Neural progenitor cell (in vitro differentiated cells): Measurements from ENCODE around the gene EYA3. TPM values are rescaled to one million over a fixed set of nuclear protein-coding genes. Genes with fewer than 3 reads are reported as not detected.

Experiments used
- DNase-seq: peaks from one replicate; pipeline ENCODE4 v3.0.0-alpha.2; 2016; ENCODE audit warnings: low spot score
- H2AFZ ChIP-seq: fragments of 200-600 bp; sonication (generic); replicated peaks from 2 replicates; pipeline ENCODE4 v1.6.1; 2016; ENCODE audit warnings: antibody characterized with exemption
- H3F3A ChIP-seq: fragments of 200-600 bp; sonication (generic); 2 replicates; pipeline ENCODE4 v1.6.1; 2016; ENCODE audit warnings: antibody characterized with exemption, low read depth
- H3K27ac ChIP-seq: fragments of 200-600 bp; sonication (generic); 2 replicates; pipeline ENCODE4 v1.5.1; 2016; ENCODE audit warnings: mild to moderate bottlenecking
- H3K27me3 ChIP-seq: fragments of 200-600 bp; sonication (generic); 2 replicates; pipeline ENCODE4 v1.6.1; 2016; ENCODE audit warnings: mild to moderate bottlenecking, moderate library complexity
- H3K36me3 ChIP-seq: fragments of 200-600 bp; sonication (generic); 2 replicates; pipeline ENCODE4 v1.5.1; 2016
- H3K4me1 ChIP-seq: fragments of 200-600 bp; sonication (generic); 2 replicates; pipeline ENCODE4 v1.6.1; 2016; ENCODE audit warnings: mixed run types
- H3K4me2 ChIP-seq: fragments of 200-600 bp; sonication (generic); 2 replicates; pipeline ENCODE4 v1.6.1; 2016
- H3K4me3 ChIP-seq: fragments of 200-600 bp; sonication (generic); 2 replicates; pipeline ENCODE4 v1.5.1; 2016
- H3K79me2 ChIP-seq: fragments of 200-600 bp; sonication (generic); 2 replicates; pipeline ENCODE4 v1.6.1; 2016; ENCODE audit warnings: low read depth
- H3K9ac ChIP-seq: fragments of 200-600 bp; sonication (generic); 2 replicates; pipeline ENCODE4 v1.6.1; 2016
- H3K9me3 ChIP-seq: fragments of 200-600 bp; sonication (generic); 2 replicates; pipeline ENCODE4 v1.5.1; 2016; ENCODE audit warnings: low read depth
- H4K20me1 ChIP-seq: fragments of 200-600 bp; sonication (generic); 2 replicates; pipeline ENCODE4 v1.6.1; 2016; ENCODE audit warnings: low read depth
- H3K27ac Mint-ChIP-seq: 3 replicates; pipeline ENCODE4 v1.8.0; 2021; ENCODE audit warnings: mixed read lengths
- H3K27me3 Mint-ChIP-seq: 2 replicates; pipeline ENCODE4 v1.8.0; 2022; ENCODE audit warnings: low read depth, mild to moderate bottlenecking, inconsistent platforms, moderate library complexity, mixed read lengths; ENCODE audit not compliant: insufficient read depth
- H3K36me3 Mint-ChIP-seq: 3 replicates; pipeline ENCODE4 v1.8.0; 2021; ENCODE audit warnings: mixed read lengths
- H3K4me1 Mint-ChIP-seq: 3 replicates; pipeline ENCODE4 v1.8.0; 2021; ENCODE audit warnings: mixed read lengths
- H3K4me3 Mint-ChIP-seq: 3 replicates; pipeline ENCODE4 v1.8.0; 2021; ENCODE audit warnings: mild to moderate bottlenecking, moderate library complexity, mixed read lengths
- H3K9me3 Mint-ChIP-seq: 3 replicates; pipeline ENCODE4 v1.8.0; 2020; ENCODE audit warnings: mixed read lengths
- EZH2 ChIP-seq: fragments of 200-600 bp; sonication (generic); IDR thresholded peaks from 2 replicates; pipeline ENCODE4 v1.6.1; 2017; ENCODE audit warnings: antibody characterized with exemption, mild to moderate bottlenecking, moderate library complexity
- EZH2phosphoT487 ChIP-seq: fragments of 200-600 bp; sonication (generic); IDR thresholded peaks from 2 replicates; pipeline ENCODE4 v1.6.1; 2017; ENCODE audit warnings: antibody characterized with exemption
- total RNA-seq: library from RNA; depleted of rRNA; stranded (reverse); fragments of >200 nt; gene quantifications from 2 replicates; pipeline ENCODE4 v1.2.3, GENCODE V29; 2015; ENCODE audit warnings: low replicate concordance
- TF ChIP-seq, protein P1 (sequence below): fragments of 200-600 bp; sonication (generic); IDR thresholded peaks from 2 replicates; pipeline ENCODE4 v1.5.1; 2017; ENCODE audit warnings: antibody characterized with exemption, mild to moderate bottlenecking

The EYA3 gene
- total RNA-seq, 1 donor from 2014 or later, result 32.9 TPM

DNA sequence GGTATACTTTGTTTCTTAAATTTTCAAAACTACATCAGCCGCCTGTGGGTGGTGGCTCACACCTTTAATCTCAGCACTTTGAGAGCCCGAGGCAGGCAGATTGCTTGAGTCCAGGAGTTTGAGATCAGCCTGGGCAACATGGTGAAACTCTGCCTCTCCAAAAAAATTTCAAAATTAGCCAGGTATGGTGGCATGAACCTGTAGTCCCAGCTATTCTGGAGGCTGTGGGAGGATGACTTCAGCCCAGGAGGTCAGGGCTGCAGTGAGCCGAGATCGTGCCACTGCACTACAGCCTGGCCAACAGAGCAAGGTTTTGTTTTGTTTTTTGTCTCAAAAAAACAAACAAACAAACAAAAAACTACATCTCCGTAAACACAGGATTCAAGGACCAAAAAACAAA lies 3.3 kb downstream of the EYA3 start:
- H3K4me1 Mint-ChIP-seq, result peaks cover 15% of the 10 kb centered on the region
- H2AFZ ChIP-seq, result no peak overlapping the region
- H3K27ac Mint-ChIP-seq, result no peak overlapping the region
- H3K4me1 ChIP-seq, result peaks cover 12% of the 10 kb centered on the region
- no peaks in the 10 kb centered on the region for H3K36me3 ChIP-seq
- H3K4me3 ChIP-seq, result no peak overlapping the region
- H4K20me1 ChIP-seq, result peaks cover 49% of the 10 kb centered on the region
- H3K36me3 Mint-ChIP-seq, result peaks cover 1% of the 10 kb centered on the region
- H3K79me2 ChIP-seq, result peaks cover 78% of the 10 kb centered on the region
- H3K27ac ChIP-seq, result no peak overlapping the region
- no peak overlapping the region for H3K4me3 Mint-ChIP-seq
- no peak for DNase-seq
- H3K27me3 ChIP-seq, result no peaks in the 10 kb centered on the region
- no peaks in the 10 kb centered on the region for H3K9me3 ChIP-seq
- no peak overlapping the region for H3K4me2 ChIP-seq
- H3K9ac ChIP-seq, result no peak overlapping the region
- TF ChIP-seq EZH2phosphoT487 (no peak), EZH2 (no peak)
- TF ChIP-seq, protein P1, sequence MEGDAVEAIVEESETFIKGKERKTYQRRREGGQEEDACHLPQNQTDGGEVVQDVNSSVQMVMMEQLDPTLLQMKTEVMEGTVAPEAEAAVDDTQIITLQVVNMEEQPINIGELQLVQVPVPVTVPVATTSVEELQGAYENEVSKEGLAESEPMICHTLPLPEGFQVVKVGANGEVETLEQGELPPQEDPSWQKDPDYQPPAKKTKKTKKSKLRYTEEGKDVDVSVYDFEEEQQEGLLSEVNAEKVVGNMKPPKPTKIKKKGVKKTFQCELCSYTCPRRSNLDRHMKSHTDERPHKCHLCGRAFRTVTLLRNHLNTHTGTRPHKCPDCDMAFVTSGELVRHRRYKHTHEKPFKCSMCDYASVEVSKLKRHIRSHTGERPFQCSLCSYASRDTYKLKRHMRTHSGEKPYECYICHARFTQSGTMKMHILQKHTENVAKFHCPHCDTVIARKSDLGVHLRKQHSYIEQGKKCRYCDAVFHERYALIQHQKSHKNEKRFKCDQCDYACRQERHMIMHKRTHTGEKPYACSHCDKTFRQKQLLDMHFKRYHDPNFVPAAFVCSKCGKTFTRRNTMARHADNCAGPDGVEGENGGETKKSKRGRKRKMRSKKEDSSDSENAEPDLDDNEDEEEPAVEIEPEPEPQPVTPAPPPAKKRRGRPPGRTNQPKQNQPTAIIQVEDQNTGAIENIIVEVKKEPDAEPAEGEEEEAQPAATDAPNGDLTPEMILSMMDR, result no peak
- no peaks in the 10 kb centered on the region for H3K27me3 Mint-ChIP-seq
- peaks cover 18% of the 10 kb centered on the region for H3F3A ChIP-seq
- no peaks in the 10 kb centered on the region for H3K9me3 Mint-ChIP-seq

DNA sequence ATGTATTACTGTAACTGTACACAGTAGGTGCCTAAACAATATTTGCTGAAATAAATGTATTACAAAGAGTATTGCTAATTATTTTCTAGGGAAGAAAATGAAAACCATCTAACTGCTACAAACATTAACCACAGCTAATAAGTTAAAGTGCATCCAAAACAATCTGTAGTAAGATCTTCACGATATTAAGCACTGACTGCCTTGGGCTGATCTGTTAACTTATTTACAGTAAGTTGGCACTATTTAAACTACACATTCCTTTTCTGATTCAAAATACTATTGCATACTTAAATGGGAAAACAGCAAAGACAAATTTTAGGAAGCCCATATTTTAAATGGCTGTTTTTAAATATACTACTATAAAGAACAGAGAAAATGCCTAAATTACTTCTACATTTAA lies 4.5 kb downstream of the EYA3 start:
- Mint-ChIP-seq H3K4me3 (no peak overlapping the region), H3K36me3 (peaks cover 1% of the 10 kb centered on the region), H3K4me1 (peaks cover 15% of the 10 kb centered on the region), H3K27ac (no peak overlapping the region), H3K9me3 (no peaks in the 10 kb centered on the region), H3K27me3 (no peaks in the 10 kb centered on the region)
- no peaks in the 10 kb centered on the region for H3K36me3 ChIP-seq
- H3K4me3 ChIP-seq, result no peak overlapping the region
- peaks cover 12% of the 10 kb centered on the region for H3F3A ChIP-seq
- H3K4me2 ChIP-seq, result no peak overlapping the region
- no peak overlapping the region for H3K9ac ChIP-seq
- TF ChIP-seq EZH2, result no peak
- no peak for TF ChIP-seq EZH2phosphoT487
- TF ChIP-seq, protein P1, result no peak
- no peak overlapping the region for H2AFZ ChIP-seq
- H3K27me3 ChIP-seq, result no peaks in the 10 kb centered on the region
- H3K9me3 ChIP-seq, result no peaks in the 10 kb centered on the region
- peaks cover 52% of the 10 kb centered on the region for H4K20me1 ChIP-seq
- H3K27ac ChIP-seq, result no peak overlapping the region
- H3K79me2 ChIP-seq, result peaks cover 89% of the 10 kb centered on the region
- DNase-seq, result no peak
- peaks cover 12% of the 10 kb centered on the region for H3K4me1 ChIP-seq

DNA sequence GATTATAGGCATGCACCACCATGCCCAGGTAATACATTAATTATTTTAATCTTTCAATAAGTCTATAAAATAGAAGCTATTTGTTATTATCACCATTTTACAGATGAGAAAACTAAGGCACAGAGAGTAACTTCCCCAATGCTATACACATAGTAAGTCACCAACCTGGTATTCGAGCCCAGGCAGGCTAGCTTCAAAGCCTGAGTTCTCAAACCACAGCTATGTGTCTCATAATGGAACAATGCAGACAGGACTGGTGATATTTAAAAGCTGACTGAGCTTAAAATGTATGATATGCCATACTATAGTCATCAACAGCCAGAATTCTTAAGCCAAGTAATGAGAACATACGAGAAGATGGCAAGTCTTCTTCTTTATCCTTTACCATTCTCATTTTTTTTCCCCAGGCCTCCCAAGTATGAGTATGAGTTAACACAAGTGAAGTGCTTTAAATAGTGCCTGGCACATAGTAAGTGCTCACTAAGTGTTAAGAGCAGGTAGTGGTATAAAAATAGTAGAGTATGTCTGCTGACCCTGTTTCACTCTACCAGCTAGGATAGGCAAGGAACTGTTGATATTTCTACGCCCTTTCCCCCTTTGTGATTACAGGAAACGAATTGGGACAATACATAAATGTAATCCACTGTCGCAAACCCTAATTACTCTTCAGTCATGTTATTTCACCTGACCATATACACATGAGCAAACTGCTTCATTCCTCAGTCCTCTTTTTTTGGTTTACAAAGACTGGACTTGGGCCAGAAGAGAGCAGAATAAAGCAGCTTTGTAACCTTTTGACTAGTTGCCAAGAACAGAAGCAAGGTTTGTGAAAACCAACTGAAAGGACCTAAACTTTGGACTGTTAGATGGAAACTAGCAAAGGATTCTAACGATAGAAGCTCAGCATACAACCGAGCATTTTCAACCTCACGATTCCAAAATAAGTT lies 9.5 kb downstream of the EYA3 start:
- H3K4me3 Mint-ChIP-seq, result no peak overlapping the region
- Histone ChIP-seq H3K4me1 (no peaks in the 10 kb centered on the region), H3K4me3 (no peak overlapping the region), H3K79me2 (peaks cover 96% of the 10 kb centered on the region), H3F3A (no peaks in the 10 kb centered on the region), H3K4me2 (no peak overlapping the region), H3K27ac (no peak overlapping the region), H2AFZ (no peak overlapping the region), H3K36me3 (no peaks in the 10 kb centered on the region), H4K20me1 (peaks cover 35% of the 10 kb centered on the region), H3K9ac (no peak overlapping the region), H3K9me3 (no peaks in the 10 kb centered on the region), H3K27me3 (no peaks in the 10 kb centered on the region)
- TF ChIP-seq EZH2phosphoT487 (no peak), EZH2 (no peak)
- TF ChIP-seq, protein P1, result no peak
- H3K9me3 Mint-ChIP-seq, result no peaks in the 10 kb centered on the region
- no peaks in the 10 kb centered on the region for H3K4me1 Mint-ChIP-seq
- H3K27me3 Mint-ChIP-seq, result no peaks in the 10 kb centered on the region
- H3K27ac Mint-ChIP-seq, result no peak overlapping the region
- H3K36me3 Mint-ChIP-seq, result peaks cover 1% of the 10 kb centered on the region
- no peak for DNase-seq
